Activated CD4-positive, alpha-beta T cell treated with anti-CD3 and anti-CD28 coated beads, Interleukin-2, amount 10 ng/mL, durations not matched to agents 24 days and 14 days (primary cell): ENCODE results near the gene MRPL36. TPM values are rescaled to one million over a fixed set of nuclear protein-coding genes. Genes with fewer than 3 reads are reported as not detected.
"Not testable (repeated sequence)": the region's sequence is repeated elsewhere in the genome, so short reads cannot be mapped to it uniquely, and the experiment has no call there.

Source experiments
- DNase-seq: peaks from one replicate; pipeline ENCODE4 v3.0.0; 2022
- H3K27ac Mint-ChIP-seq: one replicate; pipeline ENCODE4 v1.8.0; 2022; ENCODE audit warnings: mild to moderate bottlenecking, mixed read lengths
- H3K27me3 Mint-ChIP-seq: one replicate; pipeline ENCODE4 v1.8.0; 2022; ENCODE audit warnings: mixed read lengths
- H3K36me3 Mint-ChIP-seq: one replicate; pipeline ENCODE4 v1.8.0; 2022; ENCODE audit warnings: low read depth, mild to moderate bottlenecking, mixed read lengths
- H3K4me1 Mint-ChIP-seq: one replicate; pipeline ENCODE4 v1.8.0; 2021; ENCODE audit warnings: mixed read lengths
- H3K4me3 Mint-ChIP-seq: one replicate; pipeline ENCODE4 v1.8.0; 2022; ENCODE audit warnings: mild to moderate bottlenecking, moderate library complexity, mixed read lengths
- H3K9me3 Mint-ChIP-seq: one replicate; pipeline ENCODE4 v1.8.0; 2021; ENCODE audit warnings: mixed read lengths
- intact Hi-C: fragments of 100-400 bp; cut with micrococcal nuclease; formaldehyde crosslinking; loops from one replicate; pipeline ENCODE4 v1.15.1; 2023
- total RNA-seq: library from RNA; stranded (reverse); gene quantifications from 2 replicates; pipeline ENCODE4 v1.2.3, GENCODE V29; 2022

MRPL36 gene
- total RNA-seq, 1 donor from 2014 or later, result 107 TPM

DNA sequence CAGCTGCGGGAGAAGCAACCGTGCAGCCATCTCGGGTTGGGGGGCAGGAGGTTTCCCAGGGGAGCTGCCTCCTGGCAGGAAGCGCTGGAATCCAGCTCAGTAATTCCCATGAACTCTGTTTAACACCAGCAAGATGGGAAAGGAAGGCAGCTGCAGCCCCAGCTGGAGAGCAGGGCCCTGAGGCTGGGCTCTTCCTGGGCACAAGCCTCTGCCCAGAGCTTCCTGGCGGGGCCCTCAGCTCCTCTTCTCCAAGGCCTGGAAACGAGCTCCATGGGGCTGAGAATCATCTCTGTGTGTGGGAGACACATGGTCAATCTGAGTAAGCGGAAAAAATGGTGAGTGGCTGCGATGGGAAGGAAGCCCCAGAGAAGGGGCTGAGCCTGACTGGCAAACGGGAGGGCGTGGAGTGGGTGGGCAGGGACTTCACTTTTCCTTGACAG is 6.3 kb downstream of the MRPL36 start:
- peaks cover 31% of the 10 kb centered on the region for H3K36me3 Mint-ChIP-seq
- peak overlapping the region; percentile 86 for H3K4me3 Mint-ChIP-seq
- no peaks in the 10 kb centered on the region for H3K9me3 Mint-ChIP-seq
- peak overlapping the region; percentile 97 for H3K27ac Mint-ChIP-seq
- no peaks in the 10 kb centered on the region for H3K27me3 Mint-ChIP-seq
- intact Hi-C loops, result loop anchor here (1.0 to 10.0 kb wide), 5 partner anchors 8 to 686 kb away; partner anchors contain the start of genes LPCAT1 and NDUFS6
- H3K4me1 Mint-ChIP-seq, result peaks cover 74% of the 10 kb centered on the region
- DNase-seq, result peak; percentile 70

- peaks cover 27% of the 10 kb centered on the region for H3K36me3 Mint-ChIP-seq
- H3K4me3 Mint-ChIP-seq, result peak overlapping the region; percentile 86
- H3K27ac Mint-ChIP-seq, result peak overlapping the region; percentile 97
- intact Hi-C loops, result loop anchor here (1.0 to 10.0 kb wide), 5 partner anchors 8 to 686 kb away; partner anchors contain the start of genes LPCAT1 and NDUFS6
- peak; percentile 94 for DNase-seq
- no peaks in the 10 kb centered on the region for H3K9me3 Mint-ChIP-seq
- peaks cover 74% of the 10 kb centered on the region for H3K4me1 Mint-ChIP-seq
- no peaks in the 10 kb centered on the region for H3K27me3 Mint-ChIP-seq
These were observed 6.8 kb downstream of the MRPL36 start for GRCh38 chr5:1792842-1793266.

DNA sequence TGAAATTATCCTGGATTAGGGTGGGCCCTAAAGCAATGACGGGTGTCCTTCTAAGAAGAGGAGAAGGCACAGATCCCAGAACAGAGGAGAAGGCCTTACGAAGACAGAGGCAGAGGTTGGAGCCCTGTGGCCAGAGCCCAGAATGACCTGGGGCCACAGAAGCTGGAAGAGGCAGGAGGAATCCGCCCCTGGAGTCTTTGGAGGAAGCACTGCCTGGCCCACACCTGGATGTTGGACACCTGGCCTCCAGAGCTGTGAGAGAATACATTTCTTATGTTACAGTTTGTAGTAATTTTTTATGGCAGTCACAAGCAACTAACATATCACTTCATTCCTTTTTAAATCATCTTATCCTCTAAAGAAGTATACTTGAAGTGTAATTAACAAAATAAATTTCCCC is 8.5 kb downstream of the MRPL36 start:
- H3K27me3 Mint-ChIP-seq, result no peaks in the 10 kb centered on the region
- H3K27ac Mint-ChIP-seq, result peak overlapping the region; percentile 77
- H3K4me1 Mint-ChIP-seq, result peaks cover 61% of the 10 kb centered on the region
- H3K36me3 Mint-ChIP-seq, result peaks cover 13% of the 10 kb centered on the region
- intact Hi-C loops, result loop anchor here (5.0 to 10.0 kb wide), 4 partner anchors 54 to 684 kb away; partner anchors contain the start of gene LPCAT1
- peak overlapping the region; percentile 23 for H3K4me3 Mint-ChIP-seq
- no peak for DNase-seq
- H3K9me3 Mint-ChIP-seq, result no peaks in the 10 kb centered on the region

- peak overlapping the region; percentile 86 for H3K27ac Mint-ChIP-seq
- no peaks in the 10 kb centered on the region for H3K9me3 Mint-ChIP-seq
- H3K4me3 Mint-ChIP-seq, result peak overlapping the region; percentile 62
- no peaks in the 10 kb centered on the region for H3K27me3 Mint-ChIP-seq
- no peak for DNase-seq
- intact Hi-C loops, result loop anchor here (5.0 to 10.0 kb wide), 4 partner anchors 53 to 683 kb away; partner anchors contain the start of gene LPCAT1
- peaks cover 8% of the 10 kb centered on the region for H3K36me3 Mint-ChIP-seq
- H3K4me1 Mint-ChIP-seq, result peaks cover 55% of the 10 kb centered on the region
These were observed 9.7 kb downstream of the MRPL36 start for GRCh38 chr5:1789834-1790471.

GRCh38 chr5:1789438-1789833 is 10.2 kb downstream of the MRPL36 start:
- H3K27me3 Mint-ChIP-seq, intact Hi-C loops, H3K36me3 Mint-ChIP-seq, DNase-seq, H3K9me3 Mint-ChIP-seq: not testable (repeated sequence)
- Mint-ChIP-seq H3K4me3 (peak overlapping the region; percentile 62), H3K27ac (peak overlapping the region; percentile 86), H3K4me1 (peaks cover 51% of the 10 kb centered on the region)

DNA sequence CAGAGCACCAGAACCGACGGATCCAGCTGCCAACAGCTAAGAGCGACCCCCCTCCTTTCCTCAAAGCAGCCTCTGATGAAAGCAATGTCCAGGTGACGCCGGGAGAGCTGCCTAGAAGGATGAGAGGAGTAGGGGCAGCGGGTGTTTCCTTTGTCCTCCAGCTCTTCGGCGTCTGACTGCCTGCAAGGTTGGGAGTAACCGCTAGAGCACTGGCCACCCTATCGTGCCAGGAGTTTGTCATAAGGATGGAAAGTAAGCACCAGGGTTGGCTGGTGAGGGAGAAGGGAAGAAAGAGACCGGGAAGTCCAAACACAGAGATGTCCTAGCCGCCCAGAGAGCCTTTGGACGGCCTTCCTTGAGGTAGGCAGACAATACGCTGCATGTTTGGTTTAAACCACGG is 10.8 kb downstream of the MRPL36 start:
- Mint-ChIP-seq H3K27me3 (no peaks in the 10 kb centered on the region), H3K4me3 (peak overlapping the region; percentile 44), H3K27ac (peak overlapping the region; percentile 60), H3K4me1 (peaks cover 48% of the 10 kb centered on the region), H3K36me3 (peaks cover 6% of the 10 kb centered on the region), H3K9me3 (no peaks in the 10 kb centered on the region)
- intact Hi-C loops, result no loop called here
- no peak for DNase-seq

GRCh38 chr5:1788200-1788599 is 11.4 kb downstream of the MRPL36 start:
- peaks cover 4% of the 10 kb centered on the region for H3K36me3 Mint-ChIP-seq
- H3K9me3 Mint-ChIP-seq, result no peaks in the 10 kb centered on the region
- no peak overlapping the region for H3K4me3 Mint-ChIP-seq
- intact Hi-C loops, result no loop called here
- DNase-seq, result no peak
- H3K27me3 Mint-ChIP-seq, result no peaks in the 10 kb centered on the region
- H3K4me1 Mint-ChIP-seq, result peaks cover 46% of the 10 kb centered on the region
- no peak overlapping the region for H3K27ac Mint-ChIP-seq

- Mint-ChIP-seq H3K27ac (no peak overlapping the region), H3K9me3 (no peaks in the 10 kb centered on the region), H3K4me1 (peaks cover 45% of the 10 kb centered on the region), H3K4me3 (no peak overlapping the region), H3K27me3 (peaks cover under 1% of the 10 kb centered on the region), H3K36me3 (no peaks in the 10 kb centered on the region)
- DNase-seq, result no peak
- intact Hi-C loops, result no loop called here
These were observed 12.1 kb downstream of the MRPL36 start for GRCh38 chr5:1787472-1788047.

- H3K27ac Mint-ChIP-seq, result no peak overlapping the region
- DNase-seq, result no peak
- peaks cover 3% of the 10 kb centered on the region for H3K27me3 Mint-ChIP-seq
- H3K4me1 Mint-ChIP-seq, result peaks cover 40% of the 10 kb centered on the region
- H3K36me3 Mint-ChIP-seq, result no peaks in the 10 kb centered on the region
- H3K9me3 Mint-ChIP-seq, result no peaks in the 10 kb centered on the region
- intact Hi-C loops, result no loop called here
- H3K4me3 Mint-ChIP-seq, result no peak overlapping the region
These were observed 12.8 kb downstream of the MRPL36 start for GRCh38 chr5:1786621-1787471.

GRCh38 chr5:1785984-1786383 is 13.7 kb downstream of the MRPL36 start:
- peaks cover 34% of the 10 kb centered on the region for H3K4me1 Mint-ChIP-seq
- H3K27me3 Mint-ChIP-seq, result peaks cover 3% of the 10 kb centered on the region
- no peaks in the 10 kb centered on the region for H3K9me3 Mint-ChIP-seq
- no peak overlapping the region for H3K4me3 Mint-ChIP-seq
- no peak overlapping the region for H3K27ac Mint-ChIP-seq
- H3K36me3 Mint-ChIP-seq, result no peaks in the 10 kb centered on the region
- intact Hi-C loops, result no loop called here
- no peak for DNase-seq

- Mint-ChIP-seq H3K9me3 (no peaks in the 10 kb centered on the region), H3K27me3 (peaks cover 3% of the 10 kb centered on the region), H3K4me3 (no peak overlapping the region), H3K27ac (no peak overlapping the region), H3K4me1 (peaks cover 27% of the 10 kb centered on the region), H3K36me3 (no peaks in the 10 kb centered on the region)
- intact Hi-C loops, result no loop called here
- no peak for DNase-seq
These were observed 14.6 kb downstream of the MRPL36 start for GRCh38 chr5:1785062-1785461.

GRCh38 chr5:1784197-1785050 is 15.2 kb downstream of the MRPL36 start:
- Mint-ChIP-seq H3K9me3 (no peaks in the 10 kb centered on the region), H3K4me3 (no peak overlapping the region), H3K36me3 (no peaks in the 10 kb centered on the region), H3K27ac (no peak overlapping the region), H3K27me3 (peaks cover 3% of the 10 kb centered on the region), H3K4me1 (peaks cover 20% of the 10 kb centered on the region)
- intact Hi-C loops, result no loop called here
- DNase-seq, result no peak

- Mint-ChIP-seq H3K36me3 (no peaks in the 10 kb centered on the region), H3K27me3 (peaks cover 3% of the 10 kb centered on the region), H3K4me3 (no peak overlapping the region), H3K9me3 (no peaks in the 10 kb centered on the region), H3K4me1 (peaks cover 12% of the 10 kb centered on the region), H3K27ac (no peak overlapping the region)
- intact Hi-C loops, result no loop called here
- no peak for DNase-seq
These were observed 16.5 kb downstream of the MRPL36 start for GRCh38 chr5:1783216-1783554.
